ENCODE results near the gene PRXL2C. TPM values are rescaled to one million over a fixed set of nuclear protein-coding genes. Genes with fewer than 3 reads are reported as not detected.

Gene PRXL2C
- total and polyA plus RNA-seq, 9 of the 15 experiments (the other 6 are each of a cell fraction or from before 2014, with no cell fraction given) = 3.6 to 15.3 (median 10.6) TPM

DNA sequence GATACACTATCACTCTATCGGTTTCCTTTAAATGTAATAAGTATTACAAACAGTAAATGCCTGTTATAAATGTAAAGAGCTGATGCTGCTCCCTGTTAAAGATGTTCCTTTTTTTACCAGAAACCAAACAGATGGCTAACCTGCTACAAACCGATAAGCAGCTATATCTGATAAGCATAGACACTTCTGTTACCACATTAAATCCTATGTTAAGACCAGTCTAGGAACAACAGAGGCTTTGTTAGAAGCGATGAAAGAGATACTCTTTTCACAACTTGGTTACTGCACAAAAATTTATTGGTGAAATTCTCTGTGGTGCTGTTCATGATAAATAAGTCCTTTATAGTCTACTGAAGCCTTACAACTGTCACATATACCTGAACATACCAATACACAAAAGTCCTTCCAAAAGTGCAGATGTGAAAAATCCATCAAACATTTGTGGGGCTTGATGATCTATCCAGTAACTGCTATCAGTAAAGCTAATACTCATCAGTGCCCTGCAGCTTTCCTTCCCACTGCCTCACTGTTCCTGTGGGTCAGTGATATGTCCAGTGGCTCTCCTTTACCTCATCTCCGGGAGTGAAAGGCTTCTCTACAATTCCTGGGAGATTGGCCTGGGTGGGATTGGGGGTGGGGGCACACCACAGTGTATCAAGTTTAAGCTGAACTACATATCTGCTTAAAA is 25.8 kb upstream of the PRXL2C start:
- no peak overlapping the region for H3K4me3 ChIP-seq
- intact Hi-C loops (cut with micrococcal nuclease) (loop anchor here (5.0 kb wide), 1 partner anchor 171 kb away; the partner anchor contains the start of gene ZNF782), in situ Hi-C loops (cut with MboI) (no loop called here)
- ATAC-seq = peak; percentile 81
- H3K4me2 ChIP-seq (ENCODE audit: insufficient read depth, low read length) = peak overlapping the region; percentile 54
- peaks cover 11 to 30% of the 10 kb centered on the region in 2 experiments for H3K4me1 ChIP-seq (replicated peaks in 1 of 2; ENCODE audit: control insufficient read depth in 2 of 2, insufficient read depth in 2 of 2, low read length in 2 of 2)
- ChIA-PET CTCF (ENCODE audit: low intra/inter-chr PET ratio) (interaction anchor here (0.6 kb wide), 1 partner anchor 443 kb away, joined by 3 read pairs; no protein-coding TSS in a partner anchor), POLR2A (interaction anchor here (0.5 to 1.5 kb wide), 2 partner anchors 26 to 1427 kb away, joined by 3 to 5 read pairs; partner anchors contain the start of gene PRXL2C)
- H3K9me3 ChIP-seq (replicated peaks; ENCODE audit: control insufficient read depth, insufficient read depth, low read depth, low read length) = peaks cover 4% of the 10 kb centered on the region
- no peak overlapping the region for H3K9ac ChIP-seq (ENCODE audit: insufficient read depth in 1 of 2, low read depth in 2 of 2, low read length in 2 of 2)
- no peaks in the 10 kb centered on the region for H3K36me3 ChIP-seq (ENCODE audit: control insufficient read depth, insufficient read depth, low read length)
- no TSS peak for BruUV-seq (replicated peaks)
- no peaks in the 10 kb centered on the region for H3K27me3 ChIP-seq (ENCODE audit: control insufficient read depth in 2 of 2, insufficient read depth in 2 of 2, low read length in 2 of 2)
- no peaks in the 10 kb centered on the region for H3K79me2 ChIP-seq (ENCODE audit: control insufficient read depth, insufficient read depth, low read length)
- FAIRE-seq = peak; percentile 81
- no peaks in the 10 kb centered on the region for H3K9me1 ChIP-seq (ENCODE audit: control insufficient read depth, insufficient read depth, low read length)
- peak; percentile 41 to 63 (median 50) for DNase-seq (ENCODE audit: extremely low read depth in 1 of 4, low spot score in 3 of 4)
- WGBS (ENCODE audit: insufficient coverage, low coverage, missing lambda C conversion rate) = 4% methylated on average over 4 of the region's 4 CpGs
- H3K27ac ChIP-seq (ENCODE audit: extremely low read depth, low read depth, low read length) = peak overlapping the region; percentile 27
- H4K20me1 ChIP-seq (replicated peaks; ENCODE audit: control insufficient read depth, insufficient read depth, low read length) = no peaks in the 10 kb centered on the region
- H2AFZ ChIP-seq (ENCODE audit: low read depth, low read length) = no peak overlapping the region
- TF ChIP-seq HEY1 (CRISPR knock-in tag; IDR thresholded peaks at IDR 0.05; ENCODE audit: borderline replicate concordance) (no peak), NCOA1 (IDR thresholded peaks at IDR 0.05; ENCODE audit: low read depth) (0 out of 2 replicates have a peak, but pooled peaks have one; percentile 30), TAF1 (IDR thresholded peaks at IDR 0.05; ENCODE audit: control insufficient read depth, extremely low read depth, insufficient read depth, low read length, severe bottlenecking) (no peak), C11orf30 (IDR thresholded peaks at IDR 0.05; ENCODE audit: low read depth) (no peak), ZC3H8 (IDR thresholded peaks at IDR 0.05) (no peak), ADNP (tag; IDR thresholded peaks at IDR 0.05) (no peak; the same call in 1 of the 2 replicates), HNRNPLL (IDR thresholded peaks at IDR 0.05; ENCODE audit: low read depth, low read length, poor library complexity, severe bottlenecking) (no peak), IRF2 (CRISPR knock-in tag; IDR thresholded peaks at IDR 0.05) (no peak), FOSL1 (tag; conservative IDR thresholded peaks at IDR 0.05) (peak; percentile 69), CBX5 (IDR thresholded peaks at IDR 0.05; ENCODE audit: borderline replicate concordance, low read depth) (no peak), ZNF445 (CRISPR knock-in tag; IDR thresholded peaks at IDR 0.05; ENCODE audit: low read depth) (no peak), ZNF197 (CRISPR knock-in tag; IDR thresholded peaks at IDR 0.05; ENCODE audit: low read depth) (peak; percentile 89), MED1 (CRISPR knock-in tag; IDR thresholded peaks at IDR 0.05; ENCODE audit: borderline replicate concordance) (no peak), SMARCE1 (IDR thresholded peaks at IDR 0.05) (peak; percentile 92), NRF1 (conservative IDR thresholded peaks at IDR 0.05 in 1 of 2, IDR thresholded peaks at IDR 0.05 in 1 of 2) (no peak), KDM4B (IDR thresholded peaks at IDR 0.05; ENCODE audit: borderline replicate concordance in 2 of 2, low read depth in 1 of 2) (no peak), SREBF1 (IDR thresholded peaks at IDR 0.05; ENCODE audit: borderline replicate concordance, low read depth, low read length) (no peak), ZNF354B (CRISPR knock-in tag; IDR thresholded peaks at IDR 0.05) (no peak)
- TF ChIP-seq, protein P1, sequence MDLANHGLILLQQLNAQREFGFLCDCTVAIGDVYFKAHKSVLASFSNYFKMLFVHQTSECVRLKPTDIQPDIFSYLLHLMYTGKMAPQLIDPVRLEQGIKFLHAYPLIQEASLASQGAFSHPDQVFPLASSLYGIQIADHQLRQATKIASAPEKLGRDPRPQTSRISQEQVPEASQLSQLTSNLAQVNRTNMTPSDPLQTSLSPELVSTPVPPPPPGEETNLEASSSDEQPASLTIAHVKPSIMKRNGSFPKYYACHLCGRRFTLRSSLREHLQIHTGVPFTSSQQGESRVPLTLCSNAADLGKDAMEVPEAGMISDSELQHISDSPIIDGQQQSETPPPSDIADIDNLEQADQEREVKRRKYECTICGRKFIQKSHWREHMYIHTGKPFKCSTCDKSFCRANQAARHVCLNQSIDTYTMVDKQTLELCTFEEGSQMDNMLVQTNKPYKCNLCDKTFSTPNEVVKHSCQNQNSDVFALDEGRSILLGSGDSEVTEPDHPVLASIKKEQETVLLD (IDR thresholded peaks at IDR 0.05) = no peak
- TF ChIP-seq, protein P2, sequence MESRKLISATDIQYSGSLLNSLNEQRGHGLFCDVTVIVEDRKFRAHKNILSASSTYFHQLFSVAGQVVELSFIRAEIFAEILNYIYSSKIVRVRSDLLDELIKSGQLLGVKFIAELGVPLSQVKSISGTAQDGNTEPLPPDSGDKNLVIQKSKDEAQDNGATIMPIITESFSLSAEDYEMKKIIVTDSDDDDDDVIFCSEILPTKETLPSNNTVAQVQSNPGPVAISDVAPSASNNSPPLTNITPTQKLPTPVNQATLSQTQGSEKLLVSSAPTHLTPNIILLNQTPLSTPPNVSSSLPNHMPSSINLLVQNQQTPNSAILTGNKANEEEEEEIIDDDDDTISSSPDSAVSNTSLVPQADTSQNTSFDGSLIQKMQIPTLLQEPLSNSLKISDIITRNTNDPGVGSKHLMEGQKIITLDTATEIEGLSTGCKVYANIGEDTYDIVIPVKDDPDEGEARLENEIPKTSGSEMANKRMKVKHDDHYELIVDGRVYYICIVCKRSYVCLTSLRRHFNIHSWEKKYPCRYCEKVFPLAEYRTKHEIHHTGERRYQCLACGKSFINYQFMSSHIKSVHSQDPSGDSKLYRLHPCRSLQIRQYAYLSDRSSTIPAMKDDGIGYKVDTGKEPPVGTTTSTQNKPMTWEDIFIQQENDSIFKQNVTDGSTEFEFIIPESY (CRISPR knock-in tag; IDR thresholded peaks at IDR 0.05) = no peak
